Measurements from ENCODE around the gene ANKRD52. TPM values are rescaled to one million over a fixed set of nuclear protein-coding genes. Genes with fewer than 3 reads are reported as not detected.
A peak's percentile ranks its signal among the peaks of the same experiment; 100 is the strongest.

The ANKRD52 gene
- total and polyA plus RNA-seq, 12 donors = 8.4 to 86.8 (median 28.7) TPM

- WGBS, 4 donors = 60 to 67% (median 62%) methylated on average over 5 of the region's 5 CpGs
- no peak for DNase-seq
- H3K27me3 ChIP-seq = no peaks in the 10 kb centered on the region
- peak overlapping the region in 4 of 5 donors; percentile 84 to 95 (median 92) for H3K27ac ChIP-seq
- intact Hi-C loops (cut with DNase I) = no loop called here
- H3K36me3 ChIP-seq (replicated peaks in 1 of 2) = peaks cover 0 to 9% of the 10 kb centered on the region in 2 donors
- H3K9me3 ChIP-seq (replicated peaks in 1 of 3) = no peaks in the 10 kb centered on the region
- TF ChIP-seq POLR2A (IDR thresholded peaks at IDR 0.05) = no peak
- TF ChIP-seq, protein P1, sequence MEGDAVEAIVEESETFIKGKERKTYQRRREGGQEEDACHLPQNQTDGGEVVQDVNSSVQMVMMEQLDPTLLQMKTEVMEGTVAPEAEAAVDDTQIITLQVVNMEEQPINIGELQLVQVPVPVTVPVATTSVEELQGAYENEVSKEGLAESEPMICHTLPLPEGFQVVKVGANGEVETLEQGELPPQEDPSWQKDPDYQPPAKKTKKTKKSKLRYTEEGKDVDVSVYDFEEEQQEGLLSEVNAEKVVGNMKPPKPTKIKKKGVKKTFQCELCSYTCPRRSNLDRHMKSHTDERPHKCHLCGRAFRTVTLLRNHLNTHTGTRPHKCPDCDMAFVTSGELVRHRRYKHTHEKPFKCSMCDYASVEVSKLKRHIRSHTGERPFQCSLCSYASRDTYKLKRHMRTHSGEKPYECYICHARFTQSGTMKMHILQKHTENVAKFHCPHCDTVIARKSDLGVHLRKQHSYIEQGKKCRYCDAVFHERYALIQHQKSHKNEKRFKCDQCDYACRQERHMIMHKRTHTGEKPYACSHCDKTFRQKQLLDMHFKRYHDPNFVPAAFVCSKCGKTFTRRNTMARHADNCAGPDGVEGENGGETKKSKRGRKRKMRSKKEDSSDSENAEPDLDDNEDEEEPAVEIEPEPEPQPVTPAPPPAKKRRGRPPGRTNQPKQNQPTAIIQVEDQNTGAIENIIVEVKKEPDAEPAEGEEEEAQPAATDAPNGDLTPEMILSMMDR (IDR thresholded peaks at IDR 0.05) = no peak
- peaks cover 48 to 61% of the 10 kb centered on the region in 2 donors for H3K4me1 ChIP-seq (replicated peaks in 1 of 2)
- peak overlapping the region in 3 of 4 donors; percentile 63 to 89 (median 84) for H3K4me3 ChIP-seq
These were observed 40.6 kb upstream of the ANKRD52 start for GRCh38 chr12:56298828-56299227.

DNA sequence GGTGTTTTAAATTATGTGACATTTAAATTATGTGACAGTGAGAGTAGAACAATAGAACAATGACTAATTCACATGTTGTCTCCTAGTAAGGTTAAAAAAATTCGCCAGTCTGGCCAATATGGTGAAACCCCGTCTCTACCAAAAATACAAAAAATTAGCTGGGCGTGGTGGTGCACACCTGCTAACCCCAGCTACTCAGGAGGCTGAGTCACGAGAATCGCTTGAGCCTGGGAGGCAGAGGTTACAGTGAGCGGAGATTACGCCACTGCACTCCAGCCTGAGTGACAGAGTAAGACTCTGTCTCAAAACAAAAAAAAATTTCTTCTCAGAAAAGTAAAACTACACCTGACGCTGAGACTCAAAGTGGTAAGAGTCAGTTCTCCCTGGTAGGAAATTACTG is 39.2 kb upstream of the ANKRD52 start:
- TF ChIP-seq POLR2A (IDR thresholded peaks at IDR 0.05) = no peak
- TF ChIP-seq, protein P1 (IDR thresholded peaks at IDR 0.05) = no peak
- Histone ChIP-seq H3K4me3 (no peak overlapping the region), H3K4me1 (replicated peaks in 1 of 2) (peaks cover 48 to 53% of the 10 kb centered on the region in 2 donors), H3K27ac (peak overlapping the region in 2 of 5 donors; percentile 23 to 29), H3K9me3 (replicated peaks in 1 of 3) (no peaks in the 10 kb centered on the region), H3K27me3 (no peaks in the 10 kb centered on the region), H3K36me3 (replicated peaks in 1 of 2) (peaks cover 0 to 9% of the 10 kb centered on the region in 2 donors)
- intact Hi-C loops (cut with DNase I) = no loop called here
- DNase-seq = no peak
- WGBS, 4 donors = 85 to 91% (median 87%) methylated on average over 8 of the region's 8 CpGs

DNA sequence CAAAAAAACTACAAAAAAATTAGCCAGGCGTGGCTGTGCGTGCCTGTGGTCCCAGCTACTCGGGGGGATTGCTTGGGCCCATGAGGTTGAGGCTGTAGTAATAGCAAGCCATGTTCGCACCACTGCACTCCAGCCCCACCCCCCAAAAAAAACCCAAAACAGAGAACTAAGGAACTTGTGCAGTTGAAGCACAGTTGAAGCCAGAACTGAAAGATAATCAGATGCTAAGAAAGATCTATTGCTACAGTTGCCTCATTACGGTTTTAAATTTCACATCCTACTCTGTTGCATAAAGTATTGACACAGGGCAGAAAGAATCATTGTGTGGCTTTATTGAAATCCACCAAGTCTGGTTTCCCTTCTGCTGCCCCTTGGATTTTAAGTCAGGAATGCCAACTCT is 38.1 kb upstream of the ANKRD52 start:
- 75 to 88% (median 76%) methylated on average over 5 of the region's 5 CpGs for WGBS, 4 donors
- H3K4me1 ChIP-seq (replicated peaks in 1 of 2) = peaks cover 40 to 42% of the 10 kb centered on the region in 2 donors

GRCh38 chr12:56293795-56294194 is 35.6 kb upstream of the ANKRD52 start:
- H3K9me3 ChIP-seq (replicated peaks in 1 of 3) = no peaks in the 10 kb centered on the region
- 58 to 69% (median 62%) methylated on average over 5 of the region's 5 CpGs for WGBS, 4 donors
- no peaks in the 10 kb centered on the region for H3K27me3 ChIP-seq
- DNase-seq = no peak
- no peak for TF ChIP-seq POLR2A (IDR thresholded peaks at IDR 0.05)
- TF ChIP-seq, protein P1 (IDR thresholded peaks at IDR 0.05) = no peak
- intact Hi-C loops (cut with DNase I) = no loop called here
- no peak overlapping the region for H3K4me3 ChIP-seq
- H3K27ac ChIP-seq = peak overlapping the region in 1 of 5 donors; percentile 32
- peaks cover 26 to 27% of the 10 kb centered on the region in 2 donors for H3K4me1 ChIP-seq (replicated peaks in 1 of 2)
- peaks cover 0 to 23% of the 10 kb centered on the region in 2 donors for H3K36me3 ChIP-seq (replicated peaks in 1 of 2)

More for the DNA sequence above, 38.1 kb upstream of the ANKRD52 start:
- H3K36me3 ChIP-seq (replicated peaks in 1 of 2) = peaks cover 0 to 13% of the 10 kb centered on the region in 2 donors
- no peaks in the 10 kb centered on the region for H3K9me3 ChIP-seq (replicated peaks in 1 of 3)
- no peak overlapping the region for H3K27ac ChIP-seq
- no peak for DNase-seq
- intact Hi-C loops (cut with DNase I) = no loop called here
- TF ChIP-seq, protein P1 (IDR thresholded peaks at IDR 0.05) = no peak
- no peak for TF ChIP-seq POLR2A (IDR thresholded peaks at IDR 0.05)
- no peak overlapping the region for H3K4me3 ChIP-seq
- no peaks in the 10 kb centered on the region for H3K27me3 ChIP-seq
